HepG2 (cell line): ENCODE results near the gene AGK. TPM values are rescaled to one million over a fixed set of nuclear protein-coding genes. Genes with fewer than 3 reads are reported as not detected.

Experiments used
- ATAC-seq: fragments of 200-7000 bp; cut with Tn5 transposase; 3 replicates; pipeline ENCODE4 v1.9.1; 2020; ENCODE audit warnings: mild to moderate bottlenecking, moderate library complexity
- BruUV-seq: library from RNA; stranded (reverse); fragments of 400-500 nt; replicated peaks from 2 replicates; lab custom pipeline; 2021; lab: Mats Ljungman, UMichigan
- CTCF ChIA-PET: fragments of 300-600 bp; formaldehyde crosslinking; extraction: SDS; loops from one replicate; lab custom pipeline; 2021; ENCODE audit warnings: low total read pairs, inconsistent platforms, low intra/inter-chr PET ratio; lab: Yijun Ruan, JAX
- POLR2A ChIA-PET: fragments of 350-600 bp; sonication (Branson Sonifier 250); formaldehyde crosslinking; loops from one replicate; lab custom pipeline; 2020; ENCODE audit warnings: antibody characterized with exemption, inconsistent platforms; lab: Yijun Ruan, JAX
- DNase-seq: peaks from one replicate; pipeline ENCODE4 v3.0.0-alpha.2; 2015; ENCODE audit warnings: low spot score
- FAIRE-seq: peaks from 3 replicates; lab custom pipeline; 2011; peaks lifted over from hg19 to GRCh38; lab: Jason Lieb, UNC
- H2AFZ ChIP-seq: one replicate; pipeline ENCODE4 v1.6.1; 2011; ENCODE audit warnings: low read length, inconsistent platforms
- H3K27ac ChIP-seq: fragments of 300-600 bp; 3 replicates; pipeline ENCODE4 v1.8.0; 2011; ENCODE audit warnings: mixed run types, mild to moderate bottlenecking, mixed read lengths, low read length, inconsistent platforms; ENCODE audit not compliant: insufficient read depth; ENCODE audit errors: extremely low read length
- H3K27me3 ChIP-seq, 2 experiments: fragments of 200-600 bp in 1 of 2; 2 replicates in 1 of 2; 3 replicates in 1 of 2; pipeline versions ENCODE4 v1.6.0 to v1.8.0; 2011; ENCODE audit warnings: low read length in 2 of 2, mild to moderate bottlenecking in 2 of 2, moderate library complexity in 2 of 2, inconsistent platforms in 1 of 2; ENCODE audit not compliant: insufficient read depth in 2 of 2, control insufficient read depth in 1 of 2
- H3K36me3 ChIP-seq, 2 experiments: fragments of 200-600 bp in 1 of 2; replicated peaks in 1 of 2; 2 replicates in 1 of 2; 3 replicates in 1 of 2; pipeline versions ENCODE4 v1.5.1 to v1.8.0; 2011; ENCODE audit warnings: low read length in 2 of 2, inconsistent platforms in 1 of 2; ENCODE audit not compliant: insufficient read depth in 2 of 2, control insufficient read depth in 1 of 2
- H3K4me1 ChIP-seq: 2 replicates; pipeline ENCODE4 v1.5.1; 2012; ENCODE audit warnings: low read length, inconsistent platforms; ENCODE audit not compliant: insufficient read depth
- H3K4me2 ChIP-seq: 2 replicates; pipeline ENCODE4 v1.6.0; 2011; ENCODE audit warnings: low read depth, low read length, inconsistent platforms
- H3K4me3 ChIP-seq, 3 experiments: fragments of 200-600 bp in 1 of 3; sonication (generic), shearing (Covaris generic) in 1 of 3; replicated peaks in 1 of 3; 2 replicates each; pipeline ENCODE4 v1.5.1; 2011 to 2016; ENCODE audit warnings: low read length in 3 of 3, inconsistent platforms in 2 of 3, low read depth in 2 of 3, mild to moderate bottlenecking in 2 of 3, control low read depth in 1 of 3, mixed read lengths in 1 of 3; ENCODE audit not compliant: insufficient read depth in 1 of 3
- H3K79me2 ChIP-seq: one replicate; pipeline ENCODE4 v1.6.1; 2011; ENCODE audit warnings: low read length, inconsistent platforms; ENCODE audit not compliant: insufficient read depth
- H3K9ac ChIP-seq: 2 replicates; pipeline ENCODE4 v1.6.0; 2011; ENCODE audit warnings: mild to moderate bottlenecking, low read depth, low read length, inconsistent platforms; ENCODE audit not compliant: insufficient read depth
- H3K9me3 ChIP-seq: 2 replicates; pipeline ENCODE4 v1.5.1; 2012; ENCODE audit warnings: mild to moderate bottlenecking, low read length
- H4K20me1 ChIP-seq: 2 replicates; pipeline ENCODE4 v1.6.0; 2011; ENCODE audit warnings: inconsistent platforms, mild to moderate bottlenecking, low read length, moderate library complexity; ENCODE audit not compliant: insufficient read depth
- FOXK1 ChIP-seq: sonication (generic); formaldehyde crosslinking; IDR thresholded peaks from 2 replicates; pipeline ENCODE4 v1.4.0; 2020; ENCODE audit warnings: low read depth, missing genetic modification reagents, borderline replicate concordance
- HOXA7 ChIP-seq: sonication (generic); formaldehyde crosslinking; IDR thresholded peaks from 2 replicates; pipeline ENCODE4 v1.8.1; 2022; ENCODE audit warnings: mild to moderate bottlenecking, missing genetic modification reagents, moderate library complexity
- JUNB ChIP-seq: sonication (generic); formaldehyde crosslinking; IDR thresholded peaks from 2 replicates; pipeline ENCODE4 v1.8.0; 2022; ENCODE audit warnings: missing genetic modification reagents, mild to moderate bottlenecking, borderline replicate concordance
- NCOA2 ChIP-seq: sonication (generic); formaldehyde crosslinking; IDR thresholded peaks from 2 replicates; pipeline ENCODE4 v1.8.0; 2022; ENCODE audit warnings: inconsistent platforms
- NFKBIZ ChIP-seq: IDR thresholded peaks from 2 replicates; pipeline ENCODE4 v1.6.1; 2018; ENCODE audit warnings: missing genetic modification reagents, missing compliant biosample characterization
- PHF21A ChIP-seq: sonication (generic); formaldehyde crosslinking; IDR thresholded peaks from 2 replicates; pipeline ENCODE4 v1.5.0; 2020; ENCODE audit warnings: mild to moderate bottlenecking, missing genetic modification reagents
- REL ChIP-seq: sonication (generic); formaldehyde crosslinking; conservative IDR thresholded peaks from 2 replicates; pipeline ENCODE4 v1.8.0; 2022; ENCODE audit warnings: mild to moderate bottlenecking, missing genetic modification reagents, moderate library complexity
- ZNF10 ChIP-seq: sonication (generic); formaldehyde crosslinking; IDR thresholded peaks from 2 replicates; pipeline ENCODE4 v1.4.0; 2020; ENCODE audit warnings: mild to moderate bottlenecking, low read depth, missing genetic modification reagents, borderline replicate concordance
- ZNF275 ChIP-seq: sonication (generic); formaldehyde crosslinking; IDR thresholded peaks from 2 replicates; pipeline ENCODE4 v1.8.0; 2022; ENCODE audit warnings: missing genetic modification reagents, mild to moderate bottlenecking, inconsistent platforms, borderline replicate concordance
- in situ Hi-C: cut with HindIII; loops from 2 replicates; pipeline ENCODE4 v1.10.0; 2017; ENCODE audit warnings: low pct_unique_long_range_greater_than_20kb; ENCODE audit not compliant: extremely low pct_ligation_motif_present
- intact Hi-C: fragments of 100-400 bp; cut with micrococcal nuclease; formaldehyde crosslinking; loops from one replicate; pipeline ENCODE4 v1.10.0; 2022; ENCODE audit not compliant: unreplicated experiment
- polyA plus RNA-seq, 8 experiments: library from polyadenylated mRNA; depleted of rRNA in 3 of 8; stranded (reverse) in 7 of 8; unstranded in 1 of 8; fragments of >200 nt; fragmentation: Illumina TruSeq in 4 of 8; extraction: Trizol in 4 of 8; gene quantifications; 2 replicates each; pipeline versions ENCODE4 v1.2.1 to v1.2.3, GENCODE V29; 2011 to 2016; ENCODE audit warnings: low read depth in 4 of 8, missing spikeins in 1 of 8, mixed read lengths in 1 of 8; ENCODE audit not compliant: insufficient read depth in 1 of 8
- total RNA-seq, 5 experiments: library from RNA; depleted of rRNA; stranded (reverse); fragments of >200 nt; fragmentation: Illumina TruSeq; extraction: Trizol; gene quantifications; 2 replicates each; pipeline ENCODE4 v1.2.3, GENCODE V29; 2016; ENCODE audit warnings: low read depth in 1 of 5

Gene AGK
- total and polyA plus RNA-seq, 2 of the 13 experiments (the other 11 are each of a cell fraction or from before 2014, with no cell fraction given), result 23.7 to 30.1 TPM

DNA sequence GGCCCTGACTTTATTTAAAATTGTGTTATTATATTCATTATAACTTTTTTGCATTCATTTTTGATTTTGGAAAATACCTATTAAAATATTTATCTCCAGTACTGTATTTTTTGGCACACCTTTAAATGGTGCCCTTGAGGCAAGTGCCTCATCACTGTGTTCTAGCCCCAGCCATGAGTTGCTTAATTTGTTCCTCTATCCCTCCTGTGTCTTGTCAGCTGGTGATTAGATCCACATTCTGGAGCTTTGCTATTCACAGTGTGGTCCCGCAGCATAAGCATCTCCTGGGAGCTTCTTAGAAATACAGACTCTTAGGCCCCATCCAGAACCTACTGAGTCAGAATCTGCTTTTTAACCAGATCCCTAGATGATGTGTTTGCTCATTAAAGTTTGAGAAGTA is 19.8 kb downstream of the AGK start (continued):
- TF ChIP-seq ZNF10 (no peak), NCOA2 (CRISPR knock-in tag) (no peak), REL (CRISPR knock-in tag) (no peak)

- in situ Hi-C loops, result no loop called here
- H3K4me1 ChIP-seq, result no peaks in the 10 kb centered on the region
- CTCF ChIA-PET, result no interaction called here
These were observed 21.0 kb downstream of the AGK start for GRCh38 chr7:141572175-141572574.

More at GRCh38 chr7:141572175-141572574, 21.0 kb downstream of the AGK start:
- Histone ChIP-seq H3K4me2 (no peak overlapping the region), H3K27me3 (no peaks in the 10 kb centered on the region), H3K36me3 (peaks cover 3 to 15% of the 10 kb centered on the region in 2 experiments; a peak in 3 of 5 replicates), H3K27ac (no peak overlapping the region), H2AFZ (no peak overlapping the region), H3K9ac (no peak overlapping the region), H4K20me1 (no peaks in the 10 kb centered on the region), H3K4me3 (no peak overlapping the region), H3K9me3 (no peaks in the 10 kb centered on the region), H3K79me2 (no peaks in the 10 kb centered on the region)
- intact Hi-C loops, result no loop called here
- FAIRE-seq, result no peak
- no TSS peak for BruUV-seq
- no peak for ATAC-seq
- POLR2A ChIA-PET, result no interaction called here
- DNase-seq, result no peak
- TF ChIP-seq JUNB (CRISPR knock-in tag) (no peak), HOXA7 (CRISPR knock-in tag) (no peak), NFKBIZ (CRISPR knock-in tag) (no peak), PHF21A (CRISPR knock-in tag) (no peak), ZNF275 (CRISPR knock-in tag) (no peak), FOXK1 (CRISPR knock-in tag) (no peak)
